ENCODE measurements around the gene ACOXL.

GRCh38 chr2:110876167-110876999 lies 144.0 kb downstream of the ACOXL start:
- TF ChIP-seq CTCF (IDR thresholded peaks at IDR 0.05; ENCODE audit: low read depth, low read length, poor library complexity, severe bottlenecking) (peak; percentile 65), EZH2phosphoT487 (IDR thresholded peaks at IDR 0.05; ENCODE audit: borderline replicate concordance, low read length) (no peak)
